Measurements from ENCODE around the gene SLC11A2. TPM values are rescaled to one million over a fixed set of nuclear protein-coding genes. Genes with fewer than 3 reads are reported as not detected.
A peak's percentile ranks its signal among the peaks of the same experiment; 100 is the strongest.

The SLC11A2 gene
- total RNA-seq, 1 donor from 2014 or later: 25.1 TPM

DNA sequence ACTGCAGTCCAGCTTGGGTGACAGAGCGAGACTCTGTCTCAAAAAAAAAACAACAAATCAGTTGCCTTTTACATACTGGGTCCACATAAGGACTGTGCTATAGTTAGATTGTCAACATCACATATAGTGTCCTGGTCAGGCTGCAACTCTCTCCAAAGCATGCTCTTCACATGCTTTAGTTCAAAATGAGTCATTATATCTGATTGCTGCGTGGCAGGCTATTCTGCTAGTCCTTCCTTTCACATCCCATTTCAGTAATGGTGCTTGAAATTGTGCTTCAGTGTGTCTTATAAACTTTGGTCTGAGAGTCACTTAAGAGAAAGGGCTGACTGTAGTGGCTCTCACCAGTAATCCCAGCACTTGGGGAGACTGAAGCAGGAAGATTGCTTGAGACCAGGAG, 28.9 kb upstream of the SLC11A2 start:
- Histone ChIP-seq H3K27ac (replicated peaks) (no peak overlapping the region), H3K4me1 (peaks cover 2% of the 10 kb centered on the region), H3K4me3 (no peak overlapping the region), H3K27me3 (ENCODE audit: low read depth) (no peaks in the 10 kb centered on the region), H3K36me3 (peaks cover 93% of the 10 kb centered on the region), H3K9me3 (replicated peaks) (no peaks in the 10 kb centered on the region)
- intact Hi-C loops (cut with micrococcal nuclease): no loop called here
- TF ChIP-seq, protein P1, sequence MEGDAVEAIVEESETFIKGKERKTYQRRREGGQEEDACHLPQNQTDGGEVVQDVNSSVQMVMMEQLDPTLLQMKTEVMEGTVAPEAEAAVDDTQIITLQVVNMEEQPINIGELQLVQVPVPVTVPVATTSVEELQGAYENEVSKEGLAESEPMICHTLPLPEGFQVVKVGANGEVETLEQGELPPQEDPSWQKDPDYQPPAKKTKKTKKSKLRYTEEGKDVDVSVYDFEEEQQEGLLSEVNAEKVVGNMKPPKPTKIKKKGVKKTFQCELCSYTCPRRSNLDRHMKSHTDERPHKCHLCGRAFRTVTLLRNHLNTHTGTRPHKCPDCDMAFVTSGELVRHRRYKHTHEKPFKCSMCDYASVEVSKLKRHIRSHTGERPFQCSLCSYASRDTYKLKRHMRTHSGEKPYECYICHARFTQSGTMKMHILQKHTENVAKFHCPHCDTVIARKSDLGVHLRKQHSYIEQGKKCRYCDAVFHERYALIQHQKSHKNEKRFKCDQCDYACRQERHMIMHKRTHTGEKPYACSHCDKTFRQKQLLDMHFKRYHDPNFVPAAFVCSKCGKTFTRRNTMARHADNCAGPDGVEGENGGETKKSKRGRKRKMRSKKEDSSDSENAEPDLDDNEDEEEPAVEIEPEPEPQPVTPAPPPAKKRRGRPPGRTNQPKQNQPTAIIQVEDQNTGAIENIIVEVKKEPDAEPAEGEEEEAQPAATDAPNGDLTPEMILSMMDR (IDR thresholded peaks at IDR 0.05; ENCODE audit: borderline replicate concordance): no peak
- no peak for DNase-seq

- intact Hi-C loops (cut with micrococcal nuclease): no loop called here
- Histone ChIP-seq H3K27ac (replicated peaks) (no peak overlapping the region), H3K4me1 (peaks cover 33% of the 10 kb centered on the region), H3K36me3 (peaks cover 61% of the 10 kb centered on the region), H3K9me3 (replicated peaks) (no peaks in the 10 kb centered on the region), H3K4me3 (no peak overlapping the region), H3K27me3 (ENCODE audit: low read depth) (no peaks in the 10 kb centered on the region)
- DNase-seq: no peak
- TF ChIP-seq, protein P1 (IDR thresholded peaks at IDR 0.05; ENCODE audit: borderline replicate concordance): no peak
Observed at GRCh38 chr12:51051787-51052186, 25.6 kb upstream of the SLC11A2 start.

DNA sequence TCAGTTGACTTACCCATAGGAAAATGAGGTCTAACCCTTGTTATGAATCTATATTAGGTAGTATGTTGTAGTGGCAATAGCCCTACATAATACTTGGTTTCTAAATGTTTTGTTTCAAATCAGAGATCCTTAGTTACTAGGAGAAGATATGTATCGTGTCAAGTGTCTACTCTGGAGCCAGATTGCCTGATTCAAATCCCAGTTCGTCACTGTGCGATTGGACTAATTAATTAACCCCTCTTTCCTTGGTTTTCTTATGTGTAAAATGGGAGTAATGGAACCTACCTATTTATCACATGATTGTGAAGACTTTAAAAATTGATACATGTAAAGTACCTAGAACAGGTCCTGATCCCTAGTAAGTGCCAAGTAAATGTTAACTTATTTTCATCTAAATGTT, 23.3 kb upstream of the SLC11A2 start:
- intact Hi-C loops (cut with micrococcal nuclease): no loop called here
- Histone ChIP-seq H3K4me1 (peaks cover 33% of the 10 kb centered on the region), H3K27me3 (ENCODE audit: low read depth) (no peaks in the 10 kb centered on the region), H3K36me3 (peaks cover 39% of the 10 kb centered on the region), H3K9me3 (replicated peaks) (no peaks in the 10 kb centered on the region), H3K27ac (replicated peaks) (no peak overlapping the region), H3K4me3 (peak overlapping the region; percentile 89)
- no peak for DNase-seq
- TF ChIP-seq, protein P1 (IDR thresholded peaks at IDR 0.05; ENCODE audit: borderline replicate concordance): no peak

GRCh38 chr12:51048661-51049251, 22.6 kb upstream of the SLC11A2 start:
- Histone ChIP-seq H3K36me3 (peaks cover 31% of the 10 kb centered on the region), H3K27me3 (ENCODE audit: low read depth) (no peaks in the 10 kb centered on the region), H3K4me3 (peak overlapping the region; percentile 89), H3K27ac (replicated peaks) (peak overlapping the region; percentile 99), H3K4me1 (peaks cover 33% of the 10 kb centered on the region), H3K9me3 (replicated peaks) (no peaks in the 10 kb centered on the region)
- no peak for DNase-seq
- intact Hi-C loops (cut with micrococcal nuclease): no loop called here
- TF ChIP-seq, protein P1 (IDR thresholded peaks at IDR 0.05; ENCODE audit: borderline replicate concordance): no peak

- no peaks in the 10 kb centered on the region for H3K27me3 ChIP-seq (ENCODE audit: low read depth)
- peak within 1 kb of the TSS; percentile 99 for H3K27ac ChIP-seq (replicated peaks)
- peaks cover 23% of the 10 kb centered on the region for H3K36me3 ChIP-seq
- H3K4me3 ChIP-seq: peak within 1 kb of the TSS; percentile 89
- intact Hi-C loops (cut with micrococcal nuclease): no loop called here
- peak; percentile 91 for DNase-seq
- H3K9me3 ChIP-seq (replicated peaks): no peaks in the 10 kb centered on the region
- TF ChIP-seq, protein P1 (IDR thresholded peaks at IDR 0.05; ENCODE audit: borderline replicate concordance): peak; percentile 95
- peaks cover 33% of the 10 kb centered on the region for H3K4me1 ChIP-seq
Observed at GRCh38 chr12:51047655-51048540, 21.7 kb upstream of the SLC11A2 start, which contains the start of gene LETMD1. Gene LETMD1 (plus strand): TSS chr12:51048327. CDS start chr12:51048357, 30 bp downstream.
